Astrocyte (in vitro differentiated cells and primary cell): Measurements from ENCODE around the gene ENTHD1. TPM values are rescaled to one million over a fixed set of nuclear protein-coding genes. Genes with fewer than 3 reads are reported as not detected.
"Not testable (repeated sequence)": the region's sequence is repeated elsewhere in the genome, so short reads cannot be mapped to it uniquely, and the experiment has no call there.

ENCODE experiments used
- DNase-seq: peaks from one replicate; pipeline ENCODE4 v3.0.0-alpha.2; 2010; ENCODE audit warnings: low read depth
- FAIRE-seq: peaks from 2 replicates; lab custom pipeline; 2011; peaks lifted over from hg19 to GRCh38; lab: Jason Lieb, UNC
- H2AFZ ChIP-seq: 2 replicates; pipeline ENCODE4 v1.6.0; 2012; ENCODE audit warnings: low read depth, low read length, inconsistent platforms
- H3K27ac ChIP-seq: 2 replicates; pipeline ENCODE4 v1.5.1; 2011; ENCODE audit warnings: low read depth, low read length, inconsistent platforms
- H3K27me3 ChIP-seq: 2 replicates; pipeline ENCODE4 v1.6.0; 2011; ENCODE audit warnings: low read length, inconsistent platforms; ENCODE audit not compliant: insufficient read depth
- H3K36me3 ChIP-seq: 2 replicates; pipeline ENCODE4 v1.5.1; 2011; ENCODE audit warnings: low read length, inconsistent platforms; ENCODE audit not compliant: insufficient read depth
- H3K4me1 ChIP-seq: 2 replicates; pipeline ENCODE4 v1.5.1; 2011; ENCODE audit warnings: low read length, inconsistent platforms; ENCODE audit not compliant: insufficient read depth
- H3K4me2 ChIP-seq: 2 replicates; pipeline ENCODE4 v1.6.0; 2012; ENCODE audit warnings: low read length, inconsistent platforms
- H3K4me3 ChIP-seq: 2 replicates; pipeline ENCODE4 v1.5.1; 2011; ENCODE audit warnings: low read depth, mild to moderate bottlenecking, low read length, inconsistent platforms; ENCODE audit not compliant: insufficient read depth
- H3K79me2 ChIP-seq: 2 replicates; pipeline ENCODE4 v1.6.0; 2012; ENCODE audit warnings: mild to moderate bottlenecking, low read length, inconsistent platforms; ENCODE audit not compliant: insufficient read depth
- H3K9ac ChIP-seq: 2 replicates; pipeline ENCODE4 v1.6.0; 2012; ENCODE audit warnings: mild to moderate bottlenecking, low read length, inconsistent platforms
- H3K9me3 ChIP-seq: 2 replicates; pipeline ENCODE4 v1.5.1; 2012; ENCODE audit warnings: low read depth, mild to moderate bottlenecking, low read length, inconsistent platforms; ENCODE audit not compliant: insufficient read depth
- H4K20me1 ChIP-seq: 2 replicates; pipeline ENCODE4 v1.6.0; 2012; ENCODE audit warnings: low read length, inconsistent platforms; ENCODE audit not compliant: insufficient read depth
- H3K27ac Mint-ChIP-seq: one replicate; pipeline ENCODE4 v1.8.0; 2021; ENCODE audit warnings: mild to moderate bottlenecking, mixed read lengths; ENCODE audit not compliant: unreplicated experiment
- H3K27me3 Mint-ChIP-seq: one replicate; pipeline ENCODE4 v1.8.0; 2021; ENCODE audit warnings: low read depth, mixed read lengths; ENCODE audit not compliant: unreplicated experiment
- H3K36me3 Mint-ChIP-seq: one replicate; pipeline ENCODE4 v1.8.0; 2021; ENCODE audit warnings: low read depth, mixed read lengths; ENCODE audit not compliant: unreplicated experiment
- H3K4me1 Mint-ChIP-seq: one replicate; pipeline ENCODE4 v1.8.0; 2021; ENCODE audit warnings: low read depth, mixed read lengths; ENCODE audit not compliant: unreplicated experiment
- H3K4me3 Mint-ChIP-seq: one replicate; pipeline ENCODE4 v1.8.0; 2021; ENCODE audit warnings: mild to moderate bottlenecking, moderate library complexity, mixed read lengths; ENCODE audit not compliant: unreplicated experiment
- H3K9me3 Mint-ChIP-seq: one replicate; pipeline ENCODE4 v1.8.0; 2021; ENCODE audit warnings: mild to moderate bottlenecking, mixed read lengths; ENCODE audit not compliant: unreplicated experiment
- CTCF ChIP-seq: IDR thresholded peaks from 2 replicates; pipeline ENCODE4 v1.5.1; 2011; ENCODE audit warnings: low read depth, mild to moderate bottlenecking, inconsistent platforms, low read length, moderate library complexity; ENCODE audit not compliant: insufficient read depth
- EZH2 ChIP-seq: IDR thresholded peaks from 2 replicates; pipeline ENCODE4 v1.6.1; 2012; ENCODE audit warnings: mild to moderate bottlenecking, low read length, inconsistent platforms; ENCODE audit not compliant: insufficient read depth
- total RNA-seq: library from RNA; stranded (reverse); gene quantifications from 2 replicates; pipeline ENCODE4 v1.2.1, GENCODE V29; 2021

Gene ENTHD1
- total RNA-seq, 1 donor from 2014 or later, result not detected

- H3K36me3 Mint-ChIP-seq, result no peaks in the 10 kb centered on the region
- peaks cover 2% of the 10 kb centered on the region for H3K9me3 Mint-ChIP-seq
- Histone ChIP-seq H3K9me3 (no peaks in the 10 kb centered on the region), H3K4me1 (no peaks in the 10 kb centered on the region), H3K4me2 (no peak overlapping the region), H3K27ac (no peak overlapping the region), H3K36me3 (no peaks in the 10 kb centered on the region), H3K4me3 (no peak overlapping the region), H3K79me2 (no peaks in the 10 kb centered on the region), H3K27me3 (peaks cover 19% of the 10 kb centered on the region), H2AFZ (no peak overlapping the region), H4K20me1 (no peaks in the 10 kb centered on the region), H3K9ac (no peak overlapping the region)
- TF ChIP-seq CTCF (no peak), EZH2 (no peak)
- no peaks in the 10 kb centered on the region for H3K4me1 Mint-ChIP-seq
- no peak overlapping the region for H3K27ac Mint-ChIP-seq
- H3K27me3 Mint-ChIP-seq, result peaks cover 30% of the 10 kb centered on the region
- DNase-seq (no peak), FAIRE-seq (no peak)
- no peak overlapping the region for H3K4me3 Mint-ChIP-seq
These were observed 158.7 kb downstream of the ENTHD1 start for GRCh38 chr22:39734866-39735265.

GRCh38 chr22:39734046-39734445 is 159.5 kb downstream of the ENTHD1 start:
- H3K9me3 Mint-ChIP-seq, H3K9me3 ChIP-seq, H2AFZ ChIP-seq, H3K27ac ChIP-seq, FAIRE-seq, H3K4me2 ChIP-seq, H4K20me1 ChIP-seq, DNase-seq, H3K9ac ChIP-seq, H3K79me2 ChIP-seq, H3K36me3 Mint-ChIP-seq, H3K4me3 ChIP-seq, H3K27ac Mint-ChIP-seq, H3K4me1 Mint-ChIP-seq, H3K36me3 ChIP-seq, H3K4me3 Mint-ChIP-seq, H3K4me1 ChIP-seq: not testable (repeated sequence)
- peaks cover 19% of the 10 kb centered on the region for H3K27me3 ChIP-seq
- H3K27me3 Mint-ChIP-seq, result peaks cover 35% of the 10 kb centered on the region

- no peaks in the 10 kb centered on the region for H3K36me3 Mint-ChIP-seq
- H3K4me3 Mint-ChIP-seq, result no peak overlapping the region
- H4K20me1 ChIP-seq, result no peaks in the 10 kb centered on the region
- TF ChIP-seq EZH2, result no peak
- TF ChIP-seq CTCF, result no peak
- peaks cover 19% of the 10 kb centered on the region for H3K27me3 ChIP-seq
- H3K9me3 ChIP-seq, result no peaks in the 10 kb centered on the region
- H3K27ac ChIP-seq, result no peak overlapping the region
- H3K9ac ChIP-seq, result no peak overlapping the region
- H3K27me3 Mint-ChIP-seq, result peaks cover 35% of the 10 kb centered on the region
- DNase-seq (no peak), FAIRE-seq (no peak)
- no peaks in the 10 kb centered on the region for H3K36me3 ChIP-seq
- no peaks in the 10 kb centered on the region for H3K4me1 ChIP-seq
- H3K27ac Mint-ChIP-seq, result no peak overlapping the region
- no peaks in the 10 kb centered on the region for H3K4me1 Mint-ChIP-seq
- H3K4me2 ChIP-seq, result no peak overlapping the region
- H2AFZ ChIP-seq, result no peak overlapping the region
- H3K9me3 Mint-ChIP-seq, result peaks cover 3% of the 10 kb centered on the region
- no peak overlapping the region for H3K4me3 ChIP-seq
- H3K79me2 ChIP-seq, result no peaks in the 10 kb centered on the region
These were observed 160.4 kb downstream of the ENTHD1 start for GRCh38 chr22:39733191-39733590.
